ENCODE data around the gene CNIH3.
A peak's percentile ranks its signal among the peaks of the same experiment; 100 is the strongest.

The CNIH3 gene

GRCh38 chr1:224759135-224759534 is 143.0 kb downstream of the CNIH3 start:
- no peak for DNase-seq

GRCh38 chr1:224759681-224760091 is 143.6 kb downstream of the CNIH3 start:
- intact Hi-C loops (cut with DNase I; ENCODE audit: low total_unique reads), result no loop called here
- TF ChIP-seq CTCF (IDR thresholded peaks at IDR 0.05), result no peak
- no peak overlapping the region for H3K4me3 ChIP-seq
- H3K4me1 ChIP-seq, result no peaks in the 10 kb centered on the region
- H3K27me3 ChIP-seq, result no peaks in the 10 kb centered on the region
- H3K9me3 ChIP-seq, result peaks cover 0 to 8% (median 5%) of the 10 kb centered on the region in 3 donors
- DNase-seq, result peak in 1 of 2 donors; percentile 51
- no peaks in the 10 kb centered on the region for H3K36me3 ChIP-seq
- H3K27ac ChIP-seq, result no peak overlapping the region

More at GRCh38 chr1:224759135-224759534, 143.0 kb downstream of the CNIH3 start:
- H3K4me3 ChIP-seq, result no peak overlapping the region
- H3K9me3 ChIP-seq, result peaks cover 0 to 8% (median 5%) of the 10 kb centered on the region in 3 donors
- H3K27me3 ChIP-seq, result no peaks in the 10 kb centered on the region
- intact Hi-C loops (cut with DNase I; ENCODE audit: low total_unique reads), result no loop called here
- no peak overlapping the region for H3K27ac ChIP-seq
- no peaks in the 10 kb centered on the region for H3K36me3 ChIP-seq
- no peak for TF ChIP-seq CTCF (IDR thresholded peaks at IDR 0.05)
- H3K4me1 ChIP-seq, result no peaks in the 10 kb centered on the region

- H3K36me3 ChIP-seq, result no peaks in the 10 kb centered on the region
- H3K4me3 ChIP-seq, result no peak overlapping the region
- H3K27me3 ChIP-seq, result no peaks in the 10 kb centered on the region
- H3K27ac ChIP-seq, result no peak overlapping the region
- intact Hi-C loops (cut with DNase I; ENCODE audit: low total_unique reads), result no loop called here
- peaks cover 0 to 8% (median 5%) of the 10 kb centered on the region in 3 donors for H3K9me3 ChIP-seq
- TF ChIP-seq CTCF (IDR thresholded peaks at IDR 0.05), result no peak
- H3K4me1 ChIP-seq, result no peaks in the 10 kb centered on the region
- DNase-seq, result no peak
Observed at GRCh38 chr1:224760163-224760562, 144.0 kb downstream of the CNIH3 start.

DNA sequence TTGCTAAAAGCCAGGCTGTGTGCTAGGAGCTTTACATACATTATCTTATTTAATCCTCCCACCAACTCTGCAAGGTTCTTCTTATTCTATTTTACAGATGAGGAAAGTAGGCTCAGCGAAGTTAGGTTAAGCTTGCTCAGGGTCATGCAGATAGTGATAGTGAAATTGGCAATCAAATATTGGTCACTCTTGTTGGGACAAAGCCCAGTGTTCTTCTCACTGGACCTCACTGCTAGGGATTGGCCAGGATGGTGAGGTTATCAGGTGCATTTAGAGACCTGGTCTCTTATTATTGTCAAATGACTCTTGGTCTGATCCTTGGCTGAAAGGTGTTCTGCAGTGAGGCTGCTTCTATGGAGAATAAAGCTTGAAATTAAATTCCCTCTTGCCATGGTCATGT is 145.1 kb downstream of the CNIH3 start:
- no peak overlapping the region for H3K27ac ChIP-seq
- no peaks in the 10 kb centered on the region for H3K4me1 ChIP-seq
- no peak for TF ChIP-seq CTCF (IDR thresholded peaks at IDR 0.05)
- no peaks in the 10 kb centered on the region for H3K36me3 ChIP-seq
- H3K9me3 ChIP-seq, result peaks cover 0 to 8% (median 5%) of the 10 kb centered on the region in 3 donors
- no peak overlapping the region for H3K4me3 ChIP-seq
- DNase-seq, result no peak
- intact Hi-C loops (cut with DNase I; ENCODE audit: low total_unique reads), result no loop called here
- H3K27me3 ChIP-seq, result peaks cover 0 to under 1% of the 10 kb centered on the region in 2 donors

DNA sequence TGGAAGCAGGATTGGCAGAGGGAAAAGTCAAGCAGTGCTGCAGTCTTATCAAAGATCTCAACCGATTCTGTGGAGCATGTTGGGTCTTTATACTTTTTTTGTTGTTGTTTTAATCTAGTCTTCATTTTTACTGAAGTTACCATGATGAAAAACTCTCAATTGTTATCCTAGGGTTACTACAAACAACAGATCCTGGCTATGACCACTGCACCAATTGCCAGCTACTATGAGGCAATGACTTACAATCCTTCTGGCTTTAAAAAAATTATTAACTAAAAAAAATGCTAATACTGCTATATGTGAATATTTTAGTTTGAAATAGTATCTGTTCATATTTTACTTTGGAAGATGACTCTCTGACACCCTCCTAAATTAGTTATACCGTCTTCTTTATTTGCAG is 145.9 kb downstream of the CNIH3 start:
- no peaks in the 10 kb centered on the region for H3K4me1 ChIP-seq
- DNase-seq, result peak in 1 of 2 donors; percentile 38
- intact Hi-C loops (cut with DNase I; ENCODE audit: low total_unique reads), result no loop called here
- no peak overlapping the region for H3K27ac ChIP-seq
- H3K4me3 ChIP-seq, result no peak overlapping the region
- no peak for TF ChIP-seq CTCF (IDR thresholded peaks at IDR 0.05)
- H3K36me3 ChIP-seq, result no peaks in the 10 kb centered on the region
- peaks cover 0 to 8% (median 5%) of the 10 kb centered on the region in 3 donors for H3K9me3 ChIP-seq
- peaks cover 0 to 5% of the 10 kb centered on the region in 2 donors for H3K27me3 ChIP-seq

DNA sequence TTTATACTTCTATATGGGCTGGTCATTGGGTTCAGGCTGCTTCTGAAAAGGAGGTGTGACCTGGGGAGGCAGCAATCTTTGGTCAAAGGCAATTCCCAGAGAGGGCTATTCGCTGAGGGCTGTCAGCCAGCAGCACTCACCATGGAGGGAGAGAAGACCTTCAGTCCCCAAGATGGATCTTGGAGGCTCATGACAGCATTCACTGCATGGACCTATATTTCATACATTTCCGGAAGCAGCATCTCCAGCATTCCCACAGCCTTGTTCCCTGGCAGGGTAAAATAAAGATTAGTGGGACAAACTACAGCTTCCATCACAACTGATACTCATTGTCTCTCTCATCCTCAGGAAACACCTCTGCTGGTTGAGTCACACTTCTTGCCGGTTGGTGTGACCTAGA is 146.6 kb downstream of the CNIH3 start:
- Histone ChIP-seq H3K4me3 (no peak overlapping the region), H3K4me1 (no peaks in the 10 kb centered on the region), H3K27me3 (peaks cover 0 to 5% of the 10 kb centered on the region in 2 donors), H3K27ac (no peak overlapping the region), H3K36me3 (no peaks in the 10 kb centered on the region), H3K9me3 (peaks cover 0 to 8% (median 5%) of the 10 kb centered on the region in 3 donors)
- no peak for DNase-seq
- no peak for TF ChIP-seq CTCF (IDR thresholded peaks at IDR 0.05)
- intact Hi-C loops (cut with DNase I; ENCODE audit: low total_unique reads), result no loop called here
